ENCODE results near the gene KIAA0930. TPM values are rescaled to one million over a fixed set of nuclear protein-coding genes. Genes with fewer than 3 reads are reported as not detected.

The KIAA0930 gene
- total RNA-seq, 2 experiments from 2014 or later, result 6.7 to 7.4 TPM

DNA sequence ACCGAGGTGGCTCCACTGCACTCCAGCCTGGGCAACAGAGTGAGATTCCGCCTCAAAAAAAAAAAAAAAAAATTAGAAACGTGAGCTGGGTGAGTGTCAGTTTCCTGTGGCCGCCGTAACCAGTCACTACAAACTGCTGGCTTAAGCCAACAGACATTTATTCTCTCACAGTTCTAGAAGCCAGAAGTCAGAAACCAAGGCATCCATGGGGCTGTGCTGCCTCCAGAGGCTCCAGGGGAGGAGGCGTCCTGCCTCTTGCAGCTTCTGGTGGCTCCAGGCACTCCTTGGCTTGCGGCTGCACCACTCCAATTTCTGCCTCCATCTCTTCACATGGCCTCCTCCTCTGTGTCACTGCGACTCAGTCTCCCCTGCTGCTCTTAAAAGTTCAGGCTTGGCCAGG, 11.1 kb upstream of the KIAA0930 start:
- no peaks in the 10 kb centered on the region for H3K9me3 ChIP-seq (ENCODE audit: control insufficient read depth in 1 of 2, insufficient read depth in 1 of 2, low read length in 2 of 2)
- CTCF ChIA-PET, result no interaction called here
- no peaks in the 10 kb centered on the region for H3K4me1 Mint-ChIP-seq (ENCODE audit: low read depth)
- H3K36me3 ChIP-seq (ENCODE audit: insufficient read depth, low read length), result no peaks in the 10 kb centered on the region
- intact Hi-C loops (cut with DNase I, micrococcal nuclease), result no loop called here
- H3K4me1 ChIP-seq (ENCODE audit: insufficient read depth, low read length), result peaks cover 4% of the 10 kb centered on the region
- no peaks in the 10 kb centered on the region for H3K9me3 Mint-ChIP-seq
- no peak overlapping the region for H3K27ac Mint-ChIP-seq
- H3K36me3 Mint-ChIP-seq (ENCODE audit: low read depth), result no peaks in the 10 kb centered on the region
- no peaks in the 10 kb centered on the region for H3K27me3 ChIP-seq (ENCODE audit: control insufficient read depth in 1 of 2, insufficient read depth in 2 of 2, low read length in 2 of 2)
- no peak overlapping the region for H3K4me3 ChIP-seq (ENCODE audit: low read length)
- POLR2A ChIA-PET, result no interaction called here
- H3K27me3 Mint-ChIP-seq, result no peaks in the 10 kb centered on the region
- no peak overlapping the region for H3K4me3 Mint-ChIP-seq
- DNase-seq (peak in 1 of 14 experiments; percentile 40), ATAC-seq (ENCODE audit: poor library complexity) (no peak)
- TF ChIP-seq CTCF (IDR thresholded peaks at IDR 0.05), result no peak
- H3K27ac ChIP-seq (ENCODE audit: low read depth in 1 of 2, low read length in 2 of 2), result no peak overlapping the region

DNA sequence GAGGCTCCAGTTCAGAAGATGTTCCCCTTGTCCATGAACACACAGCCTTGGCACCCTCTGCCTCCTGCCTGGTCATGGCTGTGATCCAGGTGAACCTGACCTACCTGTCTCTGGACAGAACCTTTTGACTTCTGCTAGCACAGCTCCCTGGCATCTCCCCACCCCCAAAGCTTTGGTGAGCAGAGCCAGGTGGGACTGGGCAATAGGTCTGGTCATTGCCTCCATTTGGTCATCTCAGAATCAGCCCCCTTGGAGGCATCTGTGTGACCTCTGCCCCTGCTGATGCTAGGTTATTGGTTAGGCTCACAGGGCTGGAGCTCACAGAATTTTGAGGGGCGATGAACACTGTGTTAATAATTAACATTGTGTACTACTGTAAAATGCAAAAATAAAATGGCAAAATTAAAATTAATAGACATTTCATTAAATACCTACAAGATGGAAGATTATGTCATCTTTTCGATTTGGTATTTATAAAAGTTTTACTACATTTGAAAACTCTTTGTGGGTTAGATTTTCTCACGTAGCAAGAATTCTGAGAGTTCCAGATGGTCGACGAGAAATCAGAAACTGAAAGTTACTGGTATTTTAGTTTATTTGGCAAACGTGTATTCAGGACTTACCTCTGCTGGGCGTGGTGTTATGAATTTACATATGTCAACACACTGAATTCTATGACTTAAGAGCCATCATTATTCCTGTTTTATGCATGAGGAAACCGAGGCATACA, 8.3 kb upstream of the KIAA0930 start:
- TF ChIP-seq CTCF (IDR thresholded peaks at IDR 0.05), result no peak
- H3K4me3 ChIP-seq (ENCODE audit: low read length), result no peak overlapping the region
- DNase-seq (no peak), ATAC-seq (ENCODE audit: poor library complexity) (no peak)
- no peak overlapping the region for H3K27ac ChIP-seq (ENCODE audit: low read depth in 1 of 2, low read length in 2 of 2)
- H3K9me3 ChIP-seq (ENCODE audit: control insufficient read depth in 1 of 2, insufficient read depth in 1 of 2, low read length in 2 of 2), result no peaks in the 10 kb centered on the region
- Mint-ChIP-seq H3K4me3 (no peak overlapping the region), H3K36me3 (ENCODE audit: low read depth) (no peaks in the 10 kb centered on the region), H3K9me3 (no peaks in the 10 kb centered on the region), H3K27me3 (no peaks in the 10 kb centered on the region), H3K27ac (no peak overlapping the region), H3K4me1 (ENCODE audit: low read depth) (no peaks in the 10 kb centered on the region)
- no peaks in the 10 kb centered on the region for H3K36me3 ChIP-seq (ENCODE audit: insufficient read depth, low read length)
- H3K27me3 ChIP-seq (ENCODE audit: control insufficient read depth in 1 of 2, insufficient read depth in 2 of 2, low read length in 2 of 2), result no peaks in the 10 kb centered on the region
- CTCF ChIA-PET, result no interaction called here
- POLR2A ChIA-PET, result interaction anchor here (0.8 kb wide), 1 partner anchor 245 kb away, joined by 3 read pairs; no protein-coding TSS in a partner anchor
- intact Hi-C loops (cut with DNase I, micrococcal nuclease), result loop anchor here in 1 of 2 experiments (10.0 kb wide), 1 partner anchor 806 kb away; no protein-coding TSS in a partner anchor
- H3K4me1 ChIP-seq (ENCODE audit: insufficient read depth, low read length), result peaks cover 6% of the 10 kb centered on the region

GRCh38 chr22:45246060-45246985, 5.6 kb upstream of the KIAA0930 start:
- POLR2A ChIA-PET, result no interaction called here
- no peaks in the 10 kb centered on the region for H3K36me3 ChIP-seq (ENCODE audit: insufficient read depth, low read length)
- Mint-ChIP-seq H3K36me3 (ENCODE audit: low read depth) (no peaks in the 10 kb centered on the region), H3K27ac (no peak overlapping the region), H3K4me3 (no peak overlapping the region), H3K9me3 (no peaks in the 10 kb centered on the region), H3K4me1 (ENCODE audit: low read depth) (peaks cover 5% of the 10 kb centered on the region), H3K27me3 (no peaks in the 10 kb centered on the region)
- H3K27ac ChIP-seq (ENCODE audit: low read depth in 1 of 2, low read length in 2 of 2), result no peak overlapping the region
- no peak for TF ChIP-seq CTCF (IDR thresholded peaks at IDR 0.05)
- ATAC-seq (ENCODE audit: poor library complexity), result no peak
- no peak overlapping the region for H3K4me3 ChIP-seq (ENCODE audit: low read length)
- CTCF ChIA-PET, result no interaction called here
- peaks cover 10% of the 10 kb centered on the region for H3K4me1 ChIP-seq (ENCODE audit: insufficient read depth, low read length)
- intact Hi-C loops (cut with DNase I, micrococcal nuclease), result loop anchor here in 1 of 2 experiments (10.0 kb wide), 1 partner anchor 808 kb away; no protein-coding TSS in a partner anchor
- H3K27me3 ChIP-seq (ENCODE audit: control insufficient read depth in 1 of 2, insufficient read depth in 2 of 2, low read length in 2 of 2), result no peaks in the 10 kb centered on the region
- DNase-seq, result no peak
- no peaks in the 10 kb centered on the region for H3K9me3 ChIP-seq (ENCODE audit: control insufficient read depth in 1 of 2, insufficient read depth in 1 of 2, low read length in 2 of 2)

Data from CD4-positive, alpha-beta T cell (primary cell).